ENCODE results near the gene HLA-DPA1. TPM values are rescaled to one million over a fixed set of nuclear protein-coding genes. Genes with fewer than 3 reads are reported as not detected.
A peak's percentile ranks its signal among the peaks of the same experiment; 100 is the strongest.

HLA-DPA1 gene
- total and polyA plus RNA-seq, 2 donors (not counting 1 experiment from before 2014, with no cell fraction given) = 702 to 2,256 TPM

GRCh38 chr6:33036535-33036934 is 36.9 kb downstream of the HLA-DPA1 start:
- intact Hi-C loops (cut with micrococcal nuclease) = no loop called here
- WGBS (ENCODE audit: insufficient coverage) = no CpG with 5 or more reads among the region's 1 CpG
- Histone ChIP-seq H4K20me1 (ENCODE audit: control insufficient read depth, insufficient read depth, low read length, poor library complexity, severe bottlenecking) (no peaks in the 10 kb centered on the region), H3K4me3 (ENCODE audit: control extremely low read depth in 1 of 5, extremely low read depth in 1 of 5, insufficient read depth in 1 of 5, low read depth in 2 of 5, low read length in 4 of 5) (no peak overlapping the region), H3K9me3 (ENCODE audit: control extremely low read depth in 1 of 3, control insufficient read depth in 2 of 3, insufficient read depth in 1 of 3, low read length in 2 of 3) (peaks cover 0 to 19% (median 6%) of the 10 kb centered on the region in 3 donors), H2AFZ (ENCODE audit: insufficient read depth, low read depth, low read length, poor library complexity, severe bottlenecking) (no peak overlapping the region), H3K27me3 (replicated peaks in 1 of 4; ENCODE audit: control extremely low read depth in 1 of 4, control insufficient read depth in 3 of 4, insufficient read depth in 4 of 4, low read length in 3 of 4) (no peaks in the 10 kb centered on the region), H3K36me3 (replicated peaks in 1 of 2; ENCODE audit: control extremely low read depth in 1 of 2, control insufficient read depth in 1 of 2, extremely low read depth in 1 of 2, insufficient read depth in 2 of 2, low read length in 1 of 2) (no peaks in the 10 kb centered on the region), H3K27ac (ENCODE audit: low read length in 2 of 2) (no peak overlapping the region), H3K9ac (ENCODE audit: low read length) (no peak overlapping the region), H3K4me1 (ENCODE audit: control insufficient read depth in 2 of 2, insufficient read depth in 2 of 2, low read length in 2 of 2) (peaks cover 0 to 7% of the 10 kb centered on the region in 2 donors), H3K4me2 (replicated peaks; ENCODE audit: low read depth, low read length, poor library complexity, severe bottlenecking) (no peak overlapping the region), H3K79me2 (ENCODE audit: control insufficient read depth, insufficient read depth, low read length) (peaks cover 15% of the 10 kb centered on the region)
- Mint-ChIP-seq H3K27ac (no peak overlapping the region), H3K27me3 (no peaks in the 10 kb centered on the region), H3K9me3 (ENCODE audit: insufficient read depth) (peaks cover 14% of the 10 kb centered on the region), H3K4me1 (peaks cover 16% of the 10 kb centered on the region), H3K4me3 (no peak overlapping the region)
- POLR2A ChIA-PET = interaction anchor here (1.1 to 1.5 kb wide), 2 partner anchors 9 to 37 kb away, joined by 4 to 5 read pairs; partner anchors contain the start of gene HLA-DPA1
- CTCF ChIA-PET = interaction anchor here (1.3 to 1.5 kb wide), 6 partner anchors 11 to 22 kb away, joined by 4 to 5 read pairs (median 4); no protein-coding TSS in a partner anchor
- TF ChIP-seq, protein P1, sequence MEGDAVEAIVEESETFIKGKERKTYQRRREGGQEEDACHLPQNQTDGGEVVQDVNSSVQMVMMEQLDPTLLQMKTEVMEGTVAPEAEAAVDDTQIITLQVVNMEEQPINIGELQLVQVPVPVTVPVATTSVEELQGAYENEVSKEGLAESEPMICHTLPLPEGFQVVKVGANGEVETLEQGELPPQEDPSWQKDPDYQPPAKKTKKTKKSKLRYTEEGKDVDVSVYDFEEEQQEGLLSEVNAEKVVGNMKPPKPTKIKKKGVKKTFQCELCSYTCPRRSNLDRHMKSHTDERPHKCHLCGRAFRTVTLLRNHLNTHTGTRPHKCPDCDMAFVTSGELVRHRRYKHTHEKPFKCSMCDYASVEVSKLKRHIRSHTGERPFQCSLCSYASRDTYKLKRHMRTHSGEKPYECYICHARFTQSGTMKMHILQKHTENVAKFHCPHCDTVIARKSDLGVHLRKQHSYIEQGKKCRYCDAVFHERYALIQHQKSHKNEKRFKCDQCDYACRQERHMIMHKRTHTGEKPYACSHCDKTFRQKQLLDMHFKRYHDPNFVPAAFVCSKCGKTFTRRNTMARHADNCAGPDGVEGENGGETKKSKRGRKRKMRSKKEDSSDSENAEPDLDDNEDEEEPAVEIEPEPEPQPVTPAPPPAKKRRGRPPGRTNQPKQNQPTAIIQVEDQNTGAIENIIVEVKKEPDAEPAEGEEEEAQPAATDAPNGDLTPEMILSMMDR (IDR thresholded peaks at IDR 0.05) = no peak
- TF ChIP-seq EZH2 (IDR thresholded peaks at IDR 0.05; ENCODE audit: borderline replicate concordance, insufficient read depth, low read depth, low read length, poor library complexity, severe bottlenecking) = no peak
- DNase-seq (no peak), ATAC-seq (ENCODE audit: low read depth) (no peak)

GRCh38 chr6:33034554-33034953 is 38.9 kb downstream of the HLA-DPA1 start:
- Mint-ChIP-seq H3K4me3 (no peak overlapping the region), H3K4me1 (peaks cover 27% of the 10 kb centered on the region), H3K27me3 (no peaks in the 10 kb centered on the region), H3K9me3 (ENCODE audit: insufficient read depth) (peaks cover 14% of the 10 kb centered on the region), H3K27ac (peak overlapping the region; percentile 50)
- DNase-seq = no peak
- Histone ChIP-seq H3K36me3 (replicated peaks in 1 of 2; ENCODE audit: control extremely low read depth in 1 of 2, control insufficient read depth in 1 of 2, extremely low read depth in 1 of 2, insufficient read depth in 2 of 2, low read length in 1 of 2) (no peaks in the 10 kb centered on the region), H2AFZ (ENCODE audit: insufficient read depth, low read depth, low read length, poor library complexity, severe bottlenecking) (no peak overlapping the region), H3K27ac (ENCODE audit: low read length in 2 of 2) (no peak overlapping the region), H4K20me1 (ENCODE audit: control insufficient read depth, insufficient read depth, low read length, poor library complexity, severe bottlenecking) (no peaks in the 10 kb centered on the region), H3K4me2 (replicated peaks; ENCODE audit: low read depth, low read length, poor library complexity, severe bottlenecking) (no peak overlapping the region), H3K79me2 (ENCODE audit: control insufficient read depth, insufficient read depth, low read length) (peaks cover 15% of the 10 kb centered on the region), H3K9me3 (ENCODE audit: control extremely low read depth in 1 of 3, control insufficient read depth in 2 of 3, insufficient read depth in 1 of 3, low read length in 2 of 3) (peaks cover 0 to 19% (median 6%) of the 10 kb centered on the region in 3 donors), H3K27me3 (replicated peaks in 1 of 4; ENCODE audit: control extremely low read depth in 1 of 4, control insufficient read depth in 3 of 4, insufficient read depth in 4 of 4, low read length in 3 of 4) (no peaks in the 10 kb centered on the region), H3K9ac (ENCODE audit: low read length) (no peak overlapping the region), H3K4me1 (ENCODE audit: control insufficient read depth in 2 of 2, insufficient read depth in 2 of 2, low read length in 2 of 2) (peaks cover 17 to 20% of the 10 kb centered on the region in 2 donors), H3K4me3 (ENCODE audit: control extremely low read depth in 1 of 5, extremely low read depth in 1 of 5, insufficient read depth in 1 of 5, low read depth in 2 of 5, low read length in 4 of 5) (no peak overlapping the region)
- ChIA-PET POLR2A (interaction anchor here (3.1 kb wide), 1 partner anchor 39 kb away, joined by 17 read pairs; the partner anchor contains the start of gene HLA-DPA1), CTCF (interaction anchor here (1.4 kb wide), 1 partner anchor 45 kb away, joined by 4 read pairs; no protein-coding TSS in a partner anchor)
- intact Hi-C loops (cut with micrococcal nuclease) = no loop called here
- TF ChIP-seq EZH2 (IDR thresholded peaks at IDR 0.05; ENCODE audit: borderline replicate concordance, insufficient read depth, low read depth, low read length, poor library complexity, severe bottlenecking) = no peak
- TF ChIP-seq, protein P1 (IDR thresholded peaks at IDR 0.05) = no peak
- no peak for ATAC-seq (ENCODE audit: low read depth)
- no CpG with 5 or more reads among the region's 1 CpG for WGBS (ENCODE audit: insufficient coverage)
